ENCODE measurements around the gene ATP4B. TPM values are rescaled to one million over a fixed set of nuclear protein-coding genes. Genes with fewer than 3 reads are reported as not detected.

ATP4B gene
- total RNA-seq, 2 donors from 2014 or later, result not detected

GRCh38 chr13:113650731-113651148, 7.3 kb downstream of the ATP4B start:
- TF ChIP-seq CTCF (IDR thresholded peaks at IDR 0.05), result no peak
- Histone ChIP-seq H3K27me3 (no peaks in the 10 kb centered on the region), H3K4me1 (peaks cover 0 to 13% of the 10 kb centered on the region in 2 donors), H3K9me3 (no peaks in the 10 kb centered on the region), H3K27ac (no peak overlapping the region), H3K4me3 (no peak overlapping the region), H3K36me3 (no peaks in the 10 kb centered on the region)
- no peak for DNase-seq (ENCODE audit: low spot score)

- no peak overlapping the region for H3K4me3 ChIP-seq
- TF ChIP-seq CTCF (IDR thresholded peaks at IDR 0.05), result no peak
- H3K27ac ChIP-seq, result no peak overlapping the region
- H3K4me1 ChIP-seq, result peaks cover 0 to 13% of the 10 kb centered on the region in 2 donors
- H3K36me3 ChIP-seq, result no peaks in the 10 kb centered on the region
- no peaks in the 10 kb centered on the region for H3K27me3 ChIP-seq
- DNase-seq (ENCODE audit: low spot score), result no peak
- H3K9me3 ChIP-seq, result no peaks in the 10 kb centered on the region
These were observed 7.7 kb downstream of the ATP4B start for GRCh38 chr13:113650275-113650674.

GRCh38 chr13:113649212-113649611, 8.8 kb downstream of the ATP4B start:
- Histone ChIP-seq H3K4me3 (no peak overlapping the region), H3K9me3 (no peaks in the 10 kb centered on the region), H3K27me3 (no peaks in the 10 kb centered on the region), H3K27ac (no peak overlapping the region), H3K36me3 (no peaks in the 10 kb centered on the region), H3K4me1 (peaks cover 0 to 13% of the 10 kb centered on the region in 2 donors)
- no peak for TF ChIP-seq CTCF (IDR thresholded peaks at IDR 0.05)
- DNase-seq (ENCODE audit: low spot score), result no peak

- H3K27ac ChIP-seq, result peak overlapping the region in 1 of 2 donors; percentile 74
- no peak for DNase-seq (ENCODE audit: low spot score)
- no peak for TF ChIP-seq CTCF (IDR thresholded peaks at IDR 0.05)
These were observed 9.8 kb downstream of the ATP4B start for GRCh38 chr13:113648216-113648610.

GRCh38 chr13:113647351-113648215, 10.4 kb downstream of the ATP4B start:
- Histone ChIP-seq H3K27ac (peak overlapping the region; percentile 44 to 74), H3K27me3 (no peaks in the 10 kb centered on the region), H3K4me3 (no peak overlapping the region), H3K9me3 (no peaks in the 10 kb centered on the region), H3K36me3 (no peaks in the 10 kb centered on the region), H3K4me1 (peaks cover 0 to 13% of the 10 kb centered on the region in 2 donors)
- TF ChIP-seq CTCF (IDR thresholded peaks at IDR 0.05), result no peak
- peak; percentile 87 for DNase-seq (ENCODE audit: low spot score)

More at GRCh38 chr13:113648216-113648610, 9.8 kb downstream of the ATP4B start:
- peaks cover 0 to 13% of the 10 kb centered on the region in 2 donors for H3K4me1 ChIP-seq
- H3K9me3 ChIP-seq, result no peaks in the 10 kb centered on the region
- H3K36me3 ChIP-seq, result no peaks in the 10 kb centered on the region
- no peak overlapping the region for H3K4me3 ChIP-seq
- no peaks in the 10 kb centered on the region for H3K27me3 ChIP-seq

Measured in right atrium auricular region (tissue), 2 donors.